SH-SY5Y (cell line): ENCODE results near the gene CORO6.

Experiments
- GATA2 ChIP-seq: IDR thresholded peaks from 2 replicates; pipeline ENCODE4 v1.6.1; 2011; ENCODE audit warnings: mild to moderate bottlenecking, low read depth, low read length
- GATA3 ChIP-seq: IDR thresholded peaks from 2 replicates; pipeline ENCODE4 v1.6.1; 2011; ENCODE audit warnings: low read depth, mild to moderate bottlenecking, low read length, moderate library complexity

DNA sequence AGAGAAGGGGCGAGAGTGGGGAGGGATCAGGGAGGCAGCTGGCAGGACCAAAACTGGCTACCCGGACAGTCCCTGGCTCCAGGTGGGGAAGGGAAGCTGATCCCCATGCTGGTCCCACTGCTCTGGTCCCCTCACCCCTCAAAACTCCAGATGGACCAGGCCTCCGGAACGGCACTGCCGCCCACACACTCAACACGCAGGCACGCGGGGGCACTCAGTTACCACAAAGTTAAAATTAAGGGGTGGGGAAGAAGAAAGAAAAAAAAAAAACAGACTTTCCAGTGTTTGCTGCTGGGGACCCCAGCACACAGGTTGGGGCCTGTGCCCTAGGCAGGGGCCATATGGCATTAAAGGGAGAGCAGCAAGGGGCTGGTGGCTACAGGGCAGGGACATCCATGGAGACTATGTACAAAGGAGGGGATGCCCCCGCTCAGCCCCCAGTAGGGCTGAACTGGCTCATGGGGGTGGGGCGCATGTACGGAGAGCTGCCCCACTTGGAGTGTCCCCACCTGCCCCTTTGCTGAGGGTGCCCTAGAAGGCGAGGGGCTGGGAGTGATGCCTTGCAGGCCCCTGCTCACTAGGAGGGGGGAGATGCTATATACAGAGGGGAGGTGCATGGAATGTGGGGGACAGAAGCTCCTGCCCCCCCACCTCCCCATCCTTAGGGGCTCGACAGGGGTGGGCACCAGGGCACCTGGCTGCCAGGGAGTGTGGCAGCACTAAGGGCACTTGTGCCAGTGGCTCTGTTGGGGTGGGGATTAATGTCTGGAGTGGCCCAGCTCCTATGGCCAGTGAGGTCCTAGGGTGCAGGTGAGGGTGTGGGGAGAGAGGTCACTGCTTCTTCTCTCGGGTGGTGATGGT lies 48.6 kb downstream of the CORO6 start:
- no peak for TF ChIP-seq GATA3
- TF ChIP-seq GATA2, result no peak
